ENCODE measurements around the gene RNF126. TPM values are rescaled to one million over a fixed set of nuclear protein-coding genes. Genes with fewer than 3 reads are reported as not detected.
"Not testable (repeated sequence)": the region's sequence is repeated elsewhere in the genome, so short reads cannot be mapped to it uniquely, and the experiment has no call there.

Gene RNF126
- total and polyA plus RNA-seq, 5 donors = 21.7 to 37.6 (median 25.6) TPM

GRCh38 chr19:702847-703246 is 39.8 kb upstream of the RNF126 start:
- H3K9me3 ChIP-seq (ENCODE audit: control insufficient read depth, low read length); ATAC-seq; H3K4me1 ChIP-seq (ENCODE audit: control insufficient read depth, insufficient read depth, low read length); H3K27ac ChIP-seq (ENCODE audit: low read length); H3K27me3 ChIP-seq (ENCODE audit: control insufficient read depth, insufficient read depth); DNase-seq; H3K4me3 ChIP-seq (ENCODE audit: low read length); intact Hi-C loops (cut with DNase I): not testable (repeated sequence)
- 74% methylated on average over 6 of the region's 6 CpGs for WGBS

GRCh38 chr19:699885-700284 is 36.9 kb upstream of the RNF126 start:
- H3K4me1 ChIP-seq (ENCODE audit: control insufficient read depth, insufficient read depth, low read length); H3K4me3 ChIP-seq (ENCODE audit: low read length); H3K9me3 ChIP-seq (ENCODE audit: control insufficient read depth, low read length); H3K27ac ChIP-seq (ENCODE audit: low read length); ATAC-seq; intact Hi-C loops (cut with DNase I); H3K27me3 ChIP-seq (ENCODE audit: control insufficient read depth, insufficient read depth): not testable (repeated sequence)
- 78% methylated on average over 12 of the region's 14 CpGs for WGBS
- DNase-seq = peak in 1 of 3 donors; percentile 43

- H3K9me3 ChIP-seq (ENCODE audit: control insufficient read depth, low read length); H3K27me3 ChIP-seq (ENCODE audit: control insufficient read depth, insufficient read depth); intact Hi-C loops (cut with DNase I); H3K27ac ChIP-seq (ENCODE audit: low read length); H3K4me3 ChIP-seq (ENCODE audit: low read length); DNase-seq; H3K4me1 ChIP-seq (ENCODE audit: control insufficient read depth, insufficient read depth, low read length); ATAC-seq: not testable (repeated sequence)
- WGBS = 91% methylated on average over 15 of the region's 15 CpGs
Measured at GRCh38 chr19:698529-698928, 35.5 kb upstream of the RNF126 start.

- peak in 1 of 3 donors; percentile 40 for DNase-seq
- WGBS = 61% methylated on average over 31 of the region's 31 CpGs
- H3K4me1 ChIP-seq (ENCODE audit: control insufficient read depth, insufficient read depth, low read length) = no peaks in the 10 kb centered on the region
- no peak for ATAC-seq
- no peaks in the 10 kb centered on the region for H3K27me3 ChIP-seq (ENCODE audit: control insufficient read depth, insufficient read depth)
- no peak within 1 kb of the TSS for H3K27ac ChIP-seq (ENCODE audit: low read length)
- intact Hi-C loops (cut with DNase I) = no loop called here
- no peaks in the 10 kb centered on the region for H3K9me3 ChIP-seq (ENCODE audit: control insufficient read depth, low read length)
- no peak within 1 kb of the TSS for H3K4me3 ChIP-seq (ENCODE audit: low read length)
Measured at GRCh38 chr19:695352-695949, 32.4 kb upstream of the RNF126 start, which contains the start of gene PRSS57. Gene PRSS57, minus strand, starts transcription at chr19:695452. Its CDS starts 22 bp downstream, at chr19:695430.

- no peak overlapping the region for H3K27ac ChIP-seq (ENCODE audit: low read length)
- ATAC-seq (peak in 1 of 2 donors; percentile 17), DNase-seq (peak in 2 of 3 donors; percentile 38 to 42)
- intact Hi-C loops (cut with DNase I) = no loop called here
- 41% methylated on average over 41 of the region's 41 CpGs for WGBS
- H3K4me1 ChIP-seq (ENCODE audit: control insufficient read depth, insufficient read depth, low read length) = no peaks in the 10 kb centered on the region
- no peak overlapping the region for H3K4me3 ChIP-seq (ENCODE audit: low read length)
- no peaks in the 10 kb centered on the region for H3K9me3 ChIP-seq (ENCODE audit: control insufficient read depth, low read length)
- H3K27me3 ChIP-seq (ENCODE audit: control insufficient read depth, insufficient read depth) = no peaks in the 10 kb centered on the region
Measured at GRCh38 chr19:694481-695351, 31.7 kb upstream of the RNF126 start.

- WGBS = 50% methylated on average over 18 of the region's 18 CpGs
Measured at GRCh38 chr19:690203-690602, 27.2 kb upstream of the RNF126 start.

GRCh38 chr19:688992-689391 is 26.0 kb upstream of the RNF126 start:
- Histone ChIP-seq H3K27ac (ENCODE audit: low read length) (no peak overlapping the region), H3K27me3 (ENCODE audit: control insufficient read depth, insufficient read depth) (no peaks in the 10 kb centered on the region), H3K4me1 (ENCODE audit: control insufficient read depth, insufficient read depth, low read length) (no peaks in the 10 kb centered on the region), H3K9me3 (ENCODE audit: control insufficient read depth, low read length) (no peaks in the 10 kb centered on the region), H3K4me3 (ENCODE audit: low read length) (no peak overlapping the region)
- intact Hi-C loops (cut with DNase I) = no loop called here
- DNase-seq (no peak), ATAC-seq (no peak)
- 86% methylated on average over 17 of the region's 17 CpGs for WGBS

More at GRCh38 chr19:690203-690602, 27.2 kb upstream of the RNF126 start:
- Histone ChIP-seq H3K4me3 (ENCODE audit: low read length) (no peak overlapping the region), H3K27me3 (ENCODE audit: control insufficient read depth, insufficient read depth) (no peaks in the 10 kb centered on the region), H3K27ac (ENCODE audit: low read length) (no peak overlapping the region), H3K4me1 (ENCODE audit: control insufficient read depth, insufficient read depth, low read length) (no peaks in the 10 kb centered on the region), H3K9me3 (ENCODE audit: control insufficient read depth, low read length) (no peaks in the 10 kb centered on the region)
- ATAC-seq = peak; percentile 58 to 64
- intact Hi-C loops (cut with DNase I) = no loop called here
- DNase-seq = peak; percentile 74 to 89 (median 86)

GRCh38 chr19:688214-688613 is 25.2 kb upstream of the RNF126 start:
- Histone ChIP-seq H3K27ac (ENCODE audit: low read length) (no peak overlapping the region), H3K27me3 (ENCODE audit: control insufficient read depth, insufficient read depth) (no peaks in the 10 kb centered on the region), H3K4me1 (ENCODE audit: control insufficient read depth, insufficient read depth, low read length) (no peaks in the 10 kb centered on the region), H3K4me3 (ENCODE audit: low read length) (no peak overlapping the region), H3K9me3 (ENCODE audit: control insufficient read depth, low read length) (no peaks in the 10 kb centered on the region)
- ATAC-seq (no peak), DNase-seq (peak in 2 of 3 donors; percentile 59 to 74)
- intact Hi-C loops (cut with DNase I) = no loop called here
- WGBS = 62% methylated on average over 15 of the region's 15 CpGs

GRCh38 chr19:687569-688166 is 24.7 kb upstream of the RNF126 start:
- intact Hi-C loops (cut with DNase I) = no loop called here
- H3K9me3 ChIP-seq (ENCODE audit: control insufficient read depth, low read length) = no peaks in the 10 kb centered on the region
- WGBS = 91% methylated on average over 11 of the region's 11 CpGs

GRCh38 chr19:686589-687297 is 23.7 kb upstream of the RNF126 start:
- H3K9me3 ChIP-seq (ENCODE audit: control insufficient read depth, low read length) = no peaks in the 10 kb centered on the region
- 67% methylated on average over 17 of the region's 17 CpGs for WGBS
- DNase-seq (peak in 2 of 3 donors; percentile 42 to 62), ATAC-seq (no peak)
- H3K27me3 ChIP-seq (ENCODE audit: control insufficient read depth, insufficient read depth) = no peaks in the 10 kb centered on the region
- intact Hi-C loops (cut with DNase I) = no loop called here
- H3K4me3 ChIP-seq (ENCODE audit: low read length) = no peak overlapping the region
- H3K27ac ChIP-seq (ENCODE audit: low read length) = no peak overlapping the region
- no peaks in the 10 kb centered on the region for H3K4me1 ChIP-seq (ENCODE audit: control insufficient read depth, insufficient read depth, low read length)

More at GRCh38 chr19:687569-688166, 24.7 kb upstream of the RNF126 start:
- no peaks in the 10 kb centered on the region for H3K27me3 ChIP-seq (ENCODE audit: control insufficient read depth, insufficient read depth)
- DNase-seq (peak in 1 of 3 donors; percentile 48), ATAC-seq (no peak)
- no peak overlapping the region for H3K27ac ChIP-seq (ENCODE audit: low read length)
- no peak overlapping the region for H3K4me3 ChIP-seq (ENCODE audit: low read length)
- no peaks in the 10 kb centered on the region for H3K4me1 ChIP-seq (ENCODE audit: control insufficient read depth, insufficient read depth, low read length)
